Activated B cell treated with CpG ODN at 0.5 μM for 24 hours (primary cell): ENCODE results near the gene TOM1. TPM values are rescaled to one million over a fixed set of nuclear protein-coding genes. Genes with fewer than 3 reads are reported as not detected.

Source experiments
- ATAC-seq: fragments of 200-7000 bp; cut with Tn5 transposase; one replicate; pipeline ENCODE4 v1.10.0; 2021; ENCODE audit warnings: low read depth, mild to moderate bottlenecking, moderate library complexity
- CTCF ChIA-PET: fragments of 350-600 bp; sonication (Branson Sonifier 250); formaldehyde crosslinking; loops from one replicate; lab custom pipeline; 2021; ENCODE audit warnings: antibody characterized with exemption; lab: Charles Lee
- POLR2A ChIA-PET: fragments of 350-600 bp; sonication (Branson Sonifier 250); formaldehyde crosslinking; loops from one replicate; lab custom pipeline; 2021; ENCODE audit warnings: antibody characterized with exemption; lab: Charles Lee
- DNase-seq: peaks from one replicate; pipeline ENCODE4 v3.0.0; 2022
- H3K27ac Mint-ChIP-seq: one replicate; pipeline ENCODE4 v1.8.0; 2020; ENCODE audit warnings: mixed read lengths
- H3K27me3 Mint-ChIP-seq: one replicate; pipeline ENCODE4 v1.8.0; 2021; ENCODE audit warnings: mixed read lengths
- H3K36me3 Mint-ChIP-seq: one replicate; pipeline ENCODE4 v1.8.0; 2021; ENCODE audit warnings: low read depth, mixed read lengths
- H3K4me1 Mint-ChIP-seq: one replicate; pipeline ENCODE4 v1.8.0; 2021; ENCODE audit warnings: mixed read lengths
- H3K4me3 Mint-ChIP-seq: one replicate; pipeline ENCODE4 v1.8.0; 2020; ENCODE audit warnings: mild to moderate bottlenecking, mixed read lengths
- H3K9me3 Mint-ChIP-seq: one replicate; pipeline ENCODE4 v1.8.0; 2020; ENCODE audit warnings: mixed read lengths
- CTCF ChIP-seq: fragments of 200-600 bp; IDR thresholded peaks from one replicate; pipeline ENCODE4 v1.8.0; 2022; ENCODE audit warnings: antibody characterized with exemption, mild to moderate bottlenecking
- intact Hi-C: fragments of 100-400 bp; cut with micrococcal nuclease; formaldehyde crosslinking; loops from one replicate; pipeline ENCODE4 v1.15.1; 2024
- total RNA-seq: library from RNA; stranded (reverse); gene quantifications from 2 replicates; pipeline ENCODE4 v1.2.3, GENCODE V29; 2022

TOM1 gene
- total RNA-seq, 1 donor from 2014 or later, result 40.8 TPM

GRCh38 chr22:35317680-35318290, 18.1 kb downstream of the TOM1 start:
- Mint-ChIP-seq H3K4me1 (peaks cover 4% of the 10 kb centered on the region), H3K36me3 (peaks cover 47% of the 10 kb centered on the region), H3K4me3 (no peak overlapping the region), H3K27me3 (no peaks in the 10 kb centered on the region), H3K27ac (no peak overlapping the region), H3K9me3 (no peaks in the 10 kb centered on the region)
- intact Hi-C loops, result no loop called here
- DNase-seq (no peak), ATAC-seq (no peak)
- TF ChIP-seq CTCF, result no peak
- POLR2A ChIA-PET, result no interaction called here
- CTCF ChIA-PET, result no interaction called here

DNA sequence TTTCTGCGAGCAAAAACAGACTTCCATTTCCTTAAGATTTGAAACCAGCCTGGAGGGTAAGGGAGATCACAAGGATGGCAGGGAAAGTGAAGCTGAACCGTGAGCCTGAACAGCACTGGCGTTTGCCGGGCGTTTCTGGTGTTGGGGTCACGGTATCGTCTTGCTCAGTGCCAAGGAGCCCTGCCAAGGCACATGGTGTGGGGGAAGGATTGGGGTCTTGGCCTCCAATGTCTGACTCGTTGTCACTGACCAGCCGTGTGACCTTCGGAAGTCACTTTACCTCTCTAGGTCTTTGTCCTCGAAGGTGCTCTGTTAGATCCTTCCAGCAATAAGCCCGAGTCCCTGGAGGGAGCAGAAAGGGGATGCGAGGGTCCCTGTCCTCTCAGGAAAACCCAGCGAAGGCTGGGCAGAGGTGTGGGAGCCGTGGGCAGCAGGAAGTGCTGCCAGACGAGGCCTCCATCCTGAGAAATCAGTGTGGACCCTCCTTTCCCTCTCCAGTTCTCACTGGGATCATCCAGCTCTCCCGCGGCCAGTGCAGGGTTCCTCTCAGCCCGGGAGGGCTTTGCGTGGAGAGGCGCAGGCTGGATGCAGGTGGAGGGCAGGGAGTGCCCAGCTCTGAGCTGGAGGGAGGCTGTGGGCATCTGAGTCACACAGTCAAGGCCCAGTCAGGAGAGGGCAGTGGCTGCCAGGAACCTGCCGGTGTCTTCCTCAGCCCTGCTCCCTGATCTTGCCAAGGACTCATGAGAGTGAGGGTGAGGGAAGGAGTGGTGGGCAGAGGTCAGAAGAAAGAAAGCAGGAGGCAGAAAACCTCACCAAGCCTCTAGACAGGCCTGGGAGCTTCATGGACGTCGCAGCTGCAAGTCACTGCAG, 18.9 kb downstream of the TOM1 start:
- intact Hi-C loops, result no loop called here
- POLR2A ChIA-PET, result interaction anchor here (0.5 kb wide), 1 partner anchor 9 kb away, joined by 3 read pairs; no protein-coding TSS in a partner anchor
- Mint-ChIP-seq H3K4me1 (no peaks in the 10 kb centered on the region), H3K27me3 (no peaks in the 10 kb centered on the region), H3K36me3 (peaks cover 55% of the 10 kb centered on the region), H3K9me3 (no peaks in the 10 kb centered on the region), H3K4me3 (no peak overlapping the region), H3K27ac (no peak overlapping the region)
- DNase-seq (no peak), ATAC-seq (no peak)
- no peak for TF ChIP-seq CTCF
- CTCF ChIA-PET, result no interaction called here

DNA sequence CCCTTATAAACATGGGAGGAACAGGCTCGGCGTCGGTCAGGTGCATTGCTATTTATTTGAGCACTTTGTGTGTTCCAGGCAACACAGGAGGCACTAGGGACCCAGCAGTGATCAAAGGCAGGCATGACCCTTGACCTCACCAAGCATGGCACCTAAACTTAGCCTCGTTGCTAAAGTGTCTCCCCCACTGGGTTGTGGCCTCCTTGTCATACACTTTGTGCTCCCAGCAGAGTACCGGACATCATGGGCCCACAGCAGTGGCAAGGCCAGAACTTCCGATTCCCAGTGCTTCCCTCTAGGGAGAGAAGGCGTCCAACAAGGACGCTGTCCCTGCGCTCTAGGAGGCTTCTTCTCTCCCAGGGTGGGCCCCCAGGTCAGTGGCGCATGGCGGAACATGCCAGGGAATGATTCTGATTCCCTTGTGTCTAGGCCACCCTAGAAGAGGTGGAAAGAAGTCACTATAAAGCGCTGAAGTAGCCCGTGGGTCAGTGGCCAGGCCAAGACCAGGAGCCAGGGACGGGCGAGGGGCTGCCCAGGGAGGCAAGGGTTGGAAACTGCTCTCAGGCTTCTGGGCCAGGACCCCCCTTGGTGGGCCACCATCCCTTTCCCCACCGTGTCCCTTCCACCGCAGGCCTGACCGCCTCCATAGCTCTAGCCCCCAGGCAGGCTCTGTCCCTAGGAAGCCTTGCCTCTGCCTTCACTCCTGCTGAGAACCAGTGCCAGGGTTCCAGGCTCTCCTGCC, 19.7 kb downstream of the TOM1 start:
- CTCF ChIA-PET, result no interaction called here
- POLR2A ChIA-PET, result no interaction called here
- Mint-ChIP-seq H3K4me1 (peaks cover 5% of the 10 kb centered on the region), H3K27ac (no peak overlapping the region), H3K9me3 (no peaks in the 10 kb centered on the region), H3K36me3 (peaks cover 62% of the 10 kb centered on the region), H3K4me3 (no peak overlapping the region), H3K27me3 (no peaks in the 10 kb centered on the region)
- intact Hi-C loops, result no loop called here
- no peak for ATAC-seq
- no peak for DNase-seq
- TF ChIP-seq CTCF, result no peak

DNA sequence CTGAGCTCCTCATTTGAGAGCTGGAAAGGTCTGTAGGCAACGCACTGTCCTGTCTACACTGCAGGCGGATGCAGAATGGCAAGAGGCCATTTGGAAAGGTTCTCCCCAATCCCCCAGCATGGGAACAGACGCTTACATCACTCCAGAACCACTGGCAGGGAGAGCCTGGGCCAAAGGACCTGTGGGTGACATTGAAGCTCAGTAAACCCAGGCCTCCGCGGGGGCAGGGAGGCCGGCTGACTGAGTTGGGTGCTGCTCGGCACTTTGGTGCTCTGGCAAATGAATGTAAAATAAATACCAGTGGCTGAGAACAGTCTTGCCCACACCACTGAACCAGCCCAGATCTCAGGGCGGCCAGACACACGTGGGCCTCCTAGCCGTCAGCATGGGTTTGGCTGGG, 22.4 kb downstream of the TOM1 start:
- H3K4me1 Mint-ChIP-seq, result peaks cover 13% of the 10 kb centered on the region
- DNase-seq (no peak), ATAC-seq (no peak)
- no peak overlapping the region for H3K27ac Mint-ChIP-seq
- peaks cover 87% of the 10 kb centered on the region for H3K36me3 Mint-ChIP-seq
- no peaks in the 10 kb centered on the region for H3K27me3 Mint-ChIP-seq
- no peak for TF ChIP-seq CTCF
- CTCF ChIA-PET, result no interaction called here
- POLR2A ChIA-PET, result no interaction called here
- H3K9me3 Mint-ChIP-seq, result no peaks in the 10 kb centered on the region
- intact Hi-C loops, result no loop called here
- no peak overlapping the region for H3K4me3 Mint-ChIP-seq

- no peak for DNase-seq
- Mint-ChIP-seq H3K36me3 (peaks cover 88% of the 10 kb centered on the region), H3K27ac (no peak overlapping the region)
These were observed 23.2 kb downstream of the TOM1 start for GRCh38 chr22:35322893-35323292.

More at GRCh38 chr22:35322893-35323292, 23.2 kb downstream of the TOM1 start:
- no peak for ATAC-seq
- no peaks in the 10 kb centered on the region for H3K9me3 Mint-ChIP-seq
- intact Hi-C loops, result no loop called here
- H3K4me1 Mint-ChIP-seq, result peaks cover 13% of the 10 kb centered on the region
- POLR2A ChIA-PET, result no interaction called here
- CTCF ChIA-PET, result no interaction called here
- TF ChIP-seq CTCF, result no peak
- no peak overlapping the region for H3K4me3 Mint-ChIP-seq
- no peaks in the 10 kb centered on the region for H3K27me3 Mint-ChIP-seq
